Umbilical cord (tissue), 2 donors: Measurements from ENCODE around the gene HOXB2. TPM values are rescaled to one million over a fixed set of nuclear protein-coding genes. Genes with fewer than 3 reads are reported as not detected.

Experiments used
- DNase-seq: peaks from one replicate; pipeline ENCODE4 v3.0.0-alpha.2; 2015; ENCODE audit warnings: low spot score
- total RNA-seq: library from RNA; depleted of rRNA; stranded (reverse); fragments of >200 nt; gene quantifications from one replicate; pipeline ENCODE4 v1.2.3, GENCODE V29; 2014; ENCODE audit warnings: low replicate concordance; ENCODE audit not compliant: insufficient read depth

HOXB2 gene
- total RNA-seq: 9.9 TPM

DNA sequence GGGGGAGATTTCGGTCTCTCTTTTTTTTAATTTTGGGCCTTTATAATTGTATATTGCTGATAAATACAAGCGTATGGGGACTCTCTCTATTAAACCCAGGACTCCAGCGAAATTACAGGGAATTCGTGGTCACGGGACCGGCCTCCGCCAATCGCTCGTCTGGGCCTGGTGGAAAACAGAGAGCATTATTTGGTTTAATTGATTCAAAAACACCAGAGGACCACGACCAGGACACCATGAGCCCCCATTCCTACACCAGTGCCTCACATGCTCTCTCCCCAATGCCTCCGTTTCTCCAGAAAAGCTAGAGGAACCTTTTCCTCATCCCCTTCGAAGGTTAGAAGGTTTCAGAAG, at the start of gene HOXB2:
TSS of gene HOXB2 (minus strand) at position 88 of the 354 bp plus-strand sequence. CDS start 198 bp downstream, outside the sequence.
- DNase-seq: peak; percentile 30

- peak; percentile 79 for DNase-seq
Measured at GRCh38 chr17:48593840-48594537, 49.1 kb upstream of the HOXB2 start.

DNA sequence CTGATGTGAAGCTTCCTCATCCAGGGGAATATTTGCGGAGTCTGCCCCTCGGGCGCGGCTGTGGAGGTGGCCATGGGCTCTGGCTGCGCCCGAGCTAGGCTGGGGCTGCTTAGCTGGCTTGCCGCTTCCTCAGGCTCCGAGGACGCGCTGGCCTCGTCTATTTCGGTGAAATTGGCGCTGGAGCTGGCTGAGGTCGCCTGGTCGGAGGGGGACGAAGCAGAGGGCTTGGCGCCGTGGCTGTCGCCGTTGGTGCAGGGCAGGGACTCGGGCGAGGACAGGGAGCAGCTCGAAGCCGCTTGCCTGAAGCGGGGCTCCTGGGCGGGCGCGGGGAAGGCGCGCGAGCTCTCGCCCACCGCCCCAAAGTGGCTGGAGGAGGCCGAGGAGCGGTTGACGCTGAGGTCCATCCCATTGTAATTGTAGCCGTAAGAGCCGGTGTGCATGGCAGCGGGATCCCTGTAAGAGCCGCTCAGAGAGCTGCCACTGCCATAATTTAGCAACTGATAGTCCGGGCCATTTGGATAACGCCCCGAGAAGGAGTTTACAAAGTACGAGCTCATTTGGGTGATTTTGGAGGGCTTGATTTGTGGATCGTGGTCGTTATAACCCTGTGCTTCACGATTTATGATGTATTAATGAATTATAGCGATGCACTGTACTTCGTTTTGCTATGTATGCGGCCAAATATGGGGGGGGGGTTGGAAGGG, 48.4 kb upstream of the HOXB2 start, which contains the start of gene HOXB5:
TSS of gene HOXB5 (minus strand) at position 654 of the 704 bp plus-strand sequence. CDS start at position 557, 97 bp downstream.
- no peak for DNase-seq

- DNase-seq: no peak
Measured at GRCh38 chr17:48592577-48592976, 47.7 kb upstream of the HOXB2 start.

DNA sequence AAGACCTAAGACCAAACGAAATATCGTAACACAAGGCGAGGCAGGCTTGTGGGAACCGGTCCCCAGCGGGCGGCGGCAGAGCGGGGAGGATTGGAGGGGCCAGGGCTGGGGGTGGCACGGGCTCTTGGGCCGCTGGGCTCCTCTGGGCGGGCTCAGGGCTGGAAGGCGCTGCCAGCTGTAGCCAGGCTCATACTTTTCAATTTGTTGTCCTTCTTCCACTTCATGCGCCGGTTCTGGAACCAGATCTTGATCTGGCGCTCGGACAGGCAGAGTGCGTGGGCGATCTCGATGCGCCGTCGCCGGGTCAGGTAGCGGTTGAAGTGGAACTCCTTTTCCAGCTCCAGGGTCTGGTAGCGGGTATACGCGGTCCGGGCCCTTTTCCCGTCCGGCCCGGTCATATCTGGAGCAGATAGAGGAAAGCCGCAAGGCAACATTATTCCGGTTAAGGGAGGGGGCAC, 47.2 kb upstream of the HOXB2 start:
- DNase-seq: no peak

DNA sequence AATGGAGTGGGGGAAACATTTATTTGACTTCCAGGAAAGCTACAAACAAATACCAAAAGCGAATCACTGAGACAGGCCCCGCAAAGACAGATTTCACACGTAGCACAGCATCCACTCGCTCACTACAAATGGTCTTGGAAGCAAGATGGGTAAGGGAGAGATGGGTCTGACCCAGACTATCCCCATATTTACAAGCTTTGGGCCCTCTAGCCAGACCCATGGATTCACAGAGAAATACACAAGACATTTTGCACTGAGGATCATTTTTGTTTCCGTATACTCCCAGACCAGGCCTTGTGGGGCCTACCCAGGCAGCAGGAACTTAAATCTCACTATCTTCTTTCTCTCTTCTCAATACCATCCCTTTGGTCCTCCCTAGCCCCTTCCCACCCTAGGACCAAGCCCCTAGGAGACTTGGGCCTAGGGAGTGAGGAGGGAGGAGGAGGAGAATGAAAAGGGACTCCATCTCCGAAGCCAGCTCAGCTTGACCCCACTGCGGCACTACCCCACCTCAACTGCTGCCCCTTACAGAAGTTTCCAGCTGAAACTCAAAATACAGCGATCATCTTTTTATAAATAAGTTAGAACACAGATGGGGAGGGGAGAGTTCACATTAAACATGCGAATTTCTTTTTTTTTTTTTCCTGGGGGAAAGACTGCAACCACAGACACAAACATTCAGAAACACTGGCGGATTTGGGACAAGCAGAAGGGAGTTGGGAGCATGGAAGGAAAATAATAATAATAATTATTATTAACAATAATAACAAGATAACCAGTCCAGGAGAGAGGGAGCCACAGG, 46.5 kb upstream of the HOXB2 start:
- DNase-seq: no peak

GRCh38 chr17:48590607-48591161, 45.8 kb upstream of the HOXB2 start:
- DNase-seq: no peak

DNA sequence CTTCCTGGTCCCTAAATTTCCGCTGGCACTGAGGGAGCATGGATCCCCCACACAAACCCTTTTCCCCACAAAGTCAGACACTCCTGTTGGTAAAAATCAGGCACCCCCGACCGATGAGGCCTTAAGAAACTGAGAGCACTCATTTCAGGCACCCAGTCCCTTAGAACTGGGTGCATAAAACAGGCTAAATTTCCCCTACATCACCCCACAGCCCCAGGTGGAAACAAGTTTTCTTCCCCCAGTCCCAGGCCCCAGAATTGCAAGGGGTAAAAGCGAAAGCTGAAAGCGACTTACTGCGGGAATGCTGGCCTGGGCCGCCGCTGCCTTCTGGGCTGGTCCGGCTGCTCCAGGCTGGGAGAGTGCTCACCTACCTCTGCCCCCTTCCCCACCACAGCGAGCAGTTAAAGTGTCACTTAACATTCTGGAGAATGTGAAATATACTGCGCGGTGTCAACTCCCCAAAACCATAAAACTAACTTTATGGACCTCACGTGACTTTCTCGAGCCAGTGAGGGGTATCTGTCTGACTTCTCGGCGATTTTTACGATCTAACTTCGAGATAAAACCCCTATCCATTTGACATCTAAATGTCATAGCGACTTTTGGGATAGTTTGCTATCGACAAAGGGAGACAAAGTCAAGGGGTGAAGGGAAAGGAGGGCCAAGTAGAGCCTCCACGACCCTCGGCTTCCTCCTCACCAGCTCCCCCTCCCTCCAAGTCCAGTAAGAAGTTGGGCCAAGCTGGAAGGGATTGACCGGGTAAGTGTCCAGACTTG, 45.1 kb upstream of the HOXB2 start, which contains the start of gene HOXB3:
TSS of gene HOXB3 (minus strand) at position 411 of the 776 bp plus-strand sequence. CDS start 37,767 bp downstream, outside the sequence.
- DNase-seq: no peak

DNA sequence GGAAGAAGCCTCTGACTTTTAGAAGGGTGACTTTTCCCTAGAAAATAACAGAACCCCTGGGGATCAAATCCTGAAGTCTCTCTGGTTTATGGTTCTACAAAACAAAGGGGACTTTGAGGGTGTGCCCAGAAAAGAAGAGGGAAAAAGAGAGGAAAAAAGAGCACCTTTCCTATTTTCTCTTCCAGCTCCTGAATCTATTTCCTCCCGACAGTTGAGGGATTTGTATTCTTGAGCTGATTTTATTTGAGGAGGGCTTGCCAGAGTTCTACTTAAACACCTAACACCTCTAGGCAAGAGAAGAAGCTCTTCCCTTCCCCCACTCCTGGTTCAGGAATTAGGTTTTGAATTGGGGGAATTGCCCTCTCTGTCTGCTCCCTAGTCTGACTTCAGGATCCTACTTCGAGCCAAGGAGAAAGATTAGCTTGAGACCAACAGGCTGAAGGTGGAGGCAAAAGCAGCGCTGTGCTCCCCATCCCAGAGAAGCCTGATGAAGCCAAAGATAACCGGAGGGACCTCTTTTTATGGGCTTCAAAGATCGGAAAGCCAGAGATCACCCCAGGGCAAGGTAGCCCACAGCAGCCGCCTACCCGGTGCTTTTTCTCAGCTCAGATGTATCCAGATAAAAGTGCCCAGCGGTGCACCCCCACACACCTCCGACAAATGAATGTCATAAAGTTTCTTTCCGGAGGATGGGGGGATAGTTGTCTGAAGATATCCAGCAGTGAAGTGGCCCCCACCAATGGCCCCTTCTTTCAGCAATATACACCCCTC, 44.3 kb upstream of the HOXB2 start:
- DNase-seq: no peak

- DNase-seq: no peak
Measured at GRCh38 chr17:48588528-48588927, 43.6 kb upstream of the HOXB2 start.

DNA sequence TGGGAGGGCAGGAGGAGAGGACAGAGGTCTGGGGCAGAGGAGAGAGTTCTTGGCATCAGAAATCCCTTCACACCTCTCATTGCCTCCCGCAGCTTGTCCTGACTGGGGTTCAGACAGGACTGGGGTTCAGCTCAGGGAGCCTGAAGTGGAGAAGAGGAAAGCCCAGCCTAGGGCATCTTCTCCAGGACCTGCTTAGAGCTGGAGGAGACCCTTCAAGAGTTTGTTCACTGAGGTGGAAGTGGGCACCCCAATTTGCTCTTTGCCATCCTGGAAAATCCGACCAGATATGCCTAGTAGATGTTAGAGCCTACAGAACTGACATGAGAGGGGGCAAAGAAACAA, 43.1 kb upstream of the HOXB2 start:
- no peak for DNase-seq

- DNase-seq: no peak
Measured at GRCh38 chr17:48587276-48588073, 42.6 kb upstream of the HOXB2 start.

DNA sequence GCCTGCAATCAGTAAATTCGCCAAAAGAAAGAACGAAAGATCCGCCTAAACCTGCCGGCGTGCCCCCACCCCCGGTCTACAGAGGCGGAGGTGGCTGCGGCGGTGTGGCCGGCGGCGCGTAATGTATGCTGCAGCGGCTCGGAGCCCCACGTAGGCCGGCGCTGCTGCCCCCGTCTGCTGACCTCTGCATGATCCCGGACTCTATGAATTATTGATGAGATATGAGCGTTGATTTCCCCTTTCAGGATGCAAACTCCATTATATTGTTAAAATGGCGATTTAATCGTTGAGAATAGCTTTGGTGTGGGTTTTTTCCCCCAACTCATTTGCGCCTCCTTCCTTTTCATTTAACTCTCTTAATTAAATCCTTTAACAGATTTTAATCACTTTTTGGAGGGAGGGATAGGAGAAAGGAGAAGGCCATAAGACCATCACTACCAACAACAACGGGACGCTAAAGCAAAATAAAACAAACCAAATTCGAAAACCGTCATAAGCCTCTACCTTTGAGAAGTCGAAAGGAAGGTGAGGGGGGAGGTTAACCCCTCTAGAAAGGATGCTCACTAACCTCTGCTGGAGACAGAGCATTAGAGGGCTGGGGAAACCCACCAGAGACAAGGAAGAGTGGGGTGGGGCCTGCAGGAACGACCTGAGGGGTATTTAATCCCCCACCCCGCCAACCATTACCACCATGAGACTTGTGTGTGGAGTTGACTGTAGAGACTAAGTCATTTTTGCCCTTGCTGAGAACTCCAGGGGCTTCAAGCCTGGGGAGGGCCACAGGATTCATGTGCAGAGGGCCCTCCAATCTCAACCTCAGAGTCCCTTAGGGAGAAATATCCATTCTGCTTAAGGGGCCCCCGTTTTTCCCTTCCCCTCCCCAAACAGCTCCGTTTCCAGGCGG, 41.7 kb upstream of the HOXB2 start:
- no peak for DNase-seq

DNA sequence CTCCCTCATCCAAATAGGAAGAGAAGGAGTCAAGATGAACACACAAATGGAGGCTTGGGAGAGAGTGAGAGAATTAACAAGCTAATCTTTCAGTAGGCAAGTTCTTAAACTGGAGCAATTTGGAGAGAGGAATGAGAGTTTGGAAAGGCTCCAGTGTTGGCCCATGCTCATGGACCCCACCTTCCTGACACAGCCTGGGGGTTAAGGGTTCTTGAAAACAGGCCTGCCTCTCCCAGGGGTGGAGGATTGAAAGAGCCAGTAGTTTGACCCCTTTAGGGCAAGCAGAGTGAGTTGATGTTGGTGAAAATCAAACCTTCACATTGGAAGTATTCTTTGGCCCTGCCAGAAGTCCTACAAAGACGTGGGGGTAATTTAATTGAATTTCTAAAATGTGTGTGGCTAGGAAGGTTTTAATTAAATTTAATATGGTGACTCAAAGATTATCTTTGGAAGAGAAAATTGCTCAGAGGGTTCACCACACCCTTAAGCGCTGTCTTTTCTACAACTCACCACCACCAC, 39.4 kb upstream of the HOXB2 start:
- DNase-seq: no peak

DNA sequence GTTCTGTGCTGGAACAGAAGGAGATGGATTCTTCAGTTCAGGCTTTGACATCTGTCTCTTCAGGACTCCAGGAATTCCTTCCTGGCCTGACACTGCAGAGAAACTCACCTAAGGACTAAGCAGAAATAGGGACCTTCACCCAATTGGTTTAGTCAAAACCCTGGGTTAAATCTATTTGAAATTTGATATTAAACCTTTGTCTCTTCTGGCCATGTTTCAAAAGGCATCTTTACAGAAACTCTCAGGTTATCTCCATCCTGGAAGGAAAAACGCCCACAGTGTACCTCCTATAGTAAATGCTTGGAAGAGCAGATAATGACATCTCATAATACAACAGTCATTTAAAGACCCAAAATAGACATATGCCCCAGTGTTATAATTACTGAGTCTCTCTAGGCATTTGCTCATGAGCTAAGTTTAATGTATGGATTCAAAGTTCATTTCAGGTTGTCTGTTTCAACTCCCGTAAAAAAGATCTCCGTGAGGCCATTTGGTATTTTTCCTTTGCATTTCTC, 38.9 kb upstream of the HOXB2 start:
- DNase-seq: no peak

- no peak for DNase-seq
Measured at GRCh38 chr17:48582750-48583069, 37.8 kb upstream of the HOXB2 start.

- no peak for DNase-seq
Measured at GRCh38 chr17:48579760-48580554, 35.0 kb upstream of the HOXB2 start.
